MCF 10A (cell line): Measurements from ENCODE around the gene ZNF221. TPM values are rescaled to one million over a fixed set of nuclear protein-coding genes. Genes with fewer than 3 reads are reported as not detected.
"Not testable (repeated sequence)": the region's sequence is repeated elsewhere in the genome, so short reads cannot be mapped to it uniquely, and the experiment has no call there.

ENCODE experiments used
- BruUV-seq: library from RNA; stranded (reverse); fragments of 400-500 nt; replicated peaks from 2 replicates; lab custom pipeline; 2021; lab: Mats Ljungman, UMichigan
- CTCF ChIA-PET: fragments of 300-600 bp; sonication (Branson Sonifier 250); formaldehyde crosslinking; extraction: SDS; loops from one replicate; lab custom pipeline; 2021; ENCODE audit warnings: antibody characterized with exemption, inconsistent platforms; lab: Yijun Ruan, JAX
- POLR2A ChIA-PET: fragments of 300-600, 350-650 bp; sonication (Branson Sonifier 250); formaldehyde crosslinking; extraction: SDS; loops from one replicate; lab custom pipeline; 2020; ENCODE audit warnings: antibody characterized with exemption, inconsistent platforms; lab: Yijun Ruan, JAX
- DNase-seq: peaks from one replicate; pipeline ENCODE4 v3.0.0-alpha.2; 2018; ENCODE audit not compliant: unreplicated experiment
- H3K27ac Mint-ChIP-seq: one replicate; pipeline ENCODE4 v1.8.0; 2022; ENCODE audit warnings: mild to moderate bottlenecking, low read depth, mixed read lengths; ENCODE audit not compliant: unreplicated experiment
- H3K27me3 Mint-ChIP-seq: one replicate; pipeline ENCODE4 v1.8.0; 2022; ENCODE audit warnings: mixed read lengths; ENCODE audit not compliant: insufficient read depth, unreplicated experiment
- H3K36me3 Mint-ChIP-seq: one replicate; pipeline ENCODE4 v1.8.0; 2022; ENCODE audit warnings: mild to moderate bottlenecking, moderate library complexity, mixed read lengths; ENCODE audit not compliant: insufficient read depth, unreplicated experiment
- H3K4me1 Mint-ChIP-seq: one replicate; pipeline ENCODE4 v1.8.0; 2022; ENCODE audit warnings: mixed read lengths; ENCODE audit not compliant: insufficient read depth, unreplicated experiment
- H3K4me3 Mint-ChIP-seq: one replicate; pipeline ENCODE4 v1.8.0; 2022; ENCODE audit warnings: mild to moderate bottlenecking, moderate library complexity, mixed read lengths; ENCODE audit not compliant: unreplicated experiment
- H3K9me3 Mint-ChIP-seq: one replicate; pipeline ENCODE4 v1.8.0; 2022; ENCODE audit warnings: mixed read lengths; ENCODE audit not compliant: unreplicated experiment
- CTCF ChIP-seq: fragments of 200-600 bp; IDR thresholded peaks from one replicate; pipeline ENCODE4 v1.8.0; 2022; ENCODE audit warnings: antibody characterized with exemption, mild to moderate bottlenecking; ENCODE audit not compliant: unreplicated experiment
- intact Hi-C: fragments of 100-400 bp; cut with micrococcal nuclease; formaldehyde crosslinking; loops from 2 replicates; pipeline ENCODE4 v1.14.1; 2022
- total RNA-seq: library from RNA; stranded (reverse); gene quantifications from 2 replicates; pipeline ENCODE4 v1.2.3, GENCODE V29; 2022

The ZNF221 gene
- total RNA-seq, 1 experiment from 2014 or later, result 1.2 TPM

GRCh38 chr19:43939557-43940260 is 11.3 kb upstream of the ZNF221 start:
- Mint-ChIP-seq H3K27me3 (no peaks in the 10 kb centered on the region), H3K4me1 (no peaks in the 10 kb centered on the region), H3K4me3 (no peak overlapping the region), H3K9me3 (no peaks in the 10 kb centered on the region), H3K27ac (no peak overlapping the region), H3K36me3 (no peaks in the 10 kb centered on the region)
- CTCF ChIA-PET, result interaction anchor here (0.6 kb wide), 1 partner anchor 154 kb away, joined by 3 read pairs; no protein-coding TSS in a partner anchor
- POLR2A ChIA-PET, result no interaction called here
- no peak for DNase-seq
- BruUV-seq, result no TSS peak
- TF ChIP-seq CTCF, result no peak
- intact Hi-C loops, result loop anchor here (10.0 kb wide), 1 partner anchor 45 kb away; the partner anchor contains the start of gene ZNF155

GRCh38 chr19:43940719-43941118 is 10.3 kb upstream of the ZNF221 start:
- Mint-ChIP-seq H3K27me3 (no peaks in the 10 kb centered on the region), H3K27ac (no peak overlapping the region), H3K4me1 (no peaks in the 10 kb centered on the region), H3K4me3 (no peak overlapping the region), H3K36me3 (no peaks in the 10 kb centered on the region), H3K9me3 (no peaks in the 10 kb centered on the region)
- no peak for DNase-seq
- BruUV-seq, result no TSS peak
- intact Hi-C loops, result no loop called here
- TF ChIP-seq CTCF, result no peak
- ChIA-PET POLR2A (no interaction called here), CTCF (no interaction called here)

GRCh38 chr19:43941209-43941608 is 9.8 kb upstream of the ZNF221 start:
- Mint-ChIP-seq H3K9me3 (peaks cover under 1% of the 10 kb centered on the region), H3K4me3 (no peak overlapping the region), H3K4me1 (no peaks in the 10 kb centered on the region), H3K27me3 (peaks cover 1% of the 10 kb centered on the region), H3K36me3 (no peaks in the 10 kb centered on the region), H3K27ac (no peak overlapping the region)
- TF ChIP-seq CTCF, result no peak
- ChIA-PET CTCF (no interaction called here), POLR2A (no interaction called here)
- intact Hi-C loops, result no loop called here
- BruUV-seq, result no TSS peak
- no peak for DNase-seq

GRCh38 chr19:43947412-43947811 is 3.6 kb upstream of the ZNF221 start:
- Mint-ChIP-seq H3K9me3 (peaks cover 33% of the 10 kb centered on the region), H3K27me3 (peaks cover 11% of the 10 kb centered on the region)
- BruUV-seq, CTCF ChIA-PET, H3K27ac Mint-ChIP-seq, H3K36me3 Mint-ChIP-seq, DNase-seq, intact Hi-C loops, H3K4me1 Mint-ChIP-seq, H3K4me3 Mint-ChIP-seq, POLR2A ChIA-PET: not testable (repeated sequence)

GRCh38 chr19:43949803-43950202 is 1.2 kb upstream of the ZNF221 start:
- Mint-ChIP-seq H3K9me3 (peaks cover 37% of the 10 kb centered on the region), H3K27me3 (peaks cover 11% of the 10 kb centered on the region)
- CTCF ChIA-PET, H3K4me3 Mint-ChIP-seq, DNase-seq, BruUV-seq, intact Hi-C loops, H3K27ac Mint-ChIP-seq, H3K4me1 Mint-ChIP-seq, POLR2A ChIA-PET, H3K36me3 Mint-ChIP-seq: not testable (repeated sequence)
